HepG2 (cell line): Measurements from ENCODE around the gene KLF16.

Experiments
- BCLAF1 ChIP-seq: fragments of 450-650 bp; IDR thresholded peaks from 2 replicates; pipeline ENCODE4 v1.6.1; 2017; ENCODE audit warnings: mild to moderate bottlenecking
- CREM ChIP-seq, 2 experiments: sonication (generic) in 1 of 2; formaldehyde crosslinking in 1 of 2; IDR thresholded peaks; 2 replicates each; pipeline versions ENCODE4 v1.4.0 to v1.6.1; 2016 to 2020; ENCODE audit warnings: antibody characterized with exemption in 1 of 2, mild to moderate bottlenecking in 1 of 2, missing genetic modification reagents in 1 of 2
- MZF1 ChIP-seq: sonication (generic); formaldehyde crosslinking; IDR thresholded peaks from 2 replicates; pipeline ENCODE4 v1.8.1; 2023; ENCODE audit warnings: mild to moderate bottlenecking, missing genetic modification reagents, borderline replicate concordance
- NFATC3 ChIP-seq: sonication (generic); formaldehyde crosslinking; IDR thresholded peaks from 2 replicates; pipeline ENCODE4 v1.5.1; 2020; ENCODE audit warnings: mild to moderate bottlenecking, missing genetic modification reagents
- TCF12 ChIP-seq, 2 experiments: fragments of 450-650 bp in 1 of 2; sonication (generic) in 1 of 2; formaldehyde crosslinking in 1 of 2; IDR thresholded peaks; 2 replicates each; pipeline versions ENCODE4 v1.6.1 to v1.8.0; 2017 to 2022; ENCODE audit warnings: antibody characterized with exemption in 1 of 2, mild to moderate bottlenecking in 1 of 2, missing genetic modification reagents in 1 of 2, moderate library complexity in 1 of 2
- ZNF891 ChIP-seq: sonication (generic); formaldehyde crosslinking; IDR thresholded peaks from 2 replicates; pipeline ENCODE4 v1.5.0; 2020; ENCODE audit warnings: mild to moderate bottlenecking, missing genetic modification reagents

DNA sequence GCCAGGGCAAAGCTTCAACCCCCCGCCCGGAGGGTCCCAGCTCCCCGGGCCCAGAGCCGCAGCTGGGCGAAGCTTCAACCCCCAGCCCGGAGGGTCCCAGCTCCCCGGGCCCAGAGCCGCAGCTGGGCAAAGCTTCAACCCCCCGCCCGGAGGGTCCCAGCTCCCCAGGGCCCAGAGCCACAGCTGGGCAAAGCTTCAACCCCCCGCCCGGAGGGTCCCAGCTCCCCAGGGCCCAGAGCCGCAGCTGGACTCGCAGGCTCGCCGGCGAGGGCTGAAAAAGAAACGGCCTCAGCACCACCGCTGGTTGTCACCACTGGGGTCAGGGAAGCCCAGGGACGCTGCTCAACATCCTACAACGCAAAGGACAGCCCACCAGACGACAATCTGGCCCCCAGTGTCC is 20.3 kb downstream of the KLF16 start:
- TF ChIP-seq TCF12 (IDR thresholded peaks at IDR 0.05) (no peak), TCF12 (CRISPR knock-in tag; IDR thresholded peaks at IDR 0.05) (no peak), MZF1 (no peak), CREM (IDR thresholded peaks at IDR 0.05) (no peak), CREM (CRISPR knock-in tag; IDR thresholded peaks at IDR 0.05) (no peak), BCLAF1 (no peak), ZNF891 (CRISPR knock-in tag) (no peak), NFATC3 (no peak)
